Trophoblast cell (in vitro differentiated cells and primary cell): ENCODE results near the gene KLRC3.
"Not testable (repeated sequence)": the region's sequence is repeated elsewhere in the genome, so short reads cannot be mapped to it uniquely, and the experiment has no call there.

Experiments used
- DNase-seq, 2 donors: peaks; one replicate each; pipeline ENCODE4 v3.0.0-alpha.2; 2016
- H2AFZ ChIP-seq: 2 replicates; pipeline ENCODE4 v1.6.1; 2013; ENCODE audit warnings: low read length, moderate library complexity, mild to moderate bottlenecking; ENCODE audit not compliant: insufficient read depth, poor library complexity
- H2AK5ac ChIP-seq: 2 replicates; pipeline ENCODE4 v1.6.1; 2013; ENCODE audit warnings: mild to moderate bottlenecking, low read length
- H2BK120ac ChIP-seq: 2 replicates; pipeline ENCODE4 v1.6.1; 2013; ENCODE audit warnings: low read length, mild to moderate bottlenecking, moderate library complexity; ENCODE audit not compliant: insufficient read depth, poor library complexity
- H2BK12ac ChIP-seq: 2 replicates; pipeline ENCODE4 v1.6.1; 2013; ENCODE audit warnings: mild to moderate bottlenecking, low read length, moderate library complexity
- H2BK5ac ChIP-seq: 2 replicates; pipeline ENCODE4 v1.6.1; 2013; ENCODE audit warnings: low read length, low read depth, moderate library complexity, mild to moderate bottlenecking; ENCODE audit not compliant: poor library complexity
- H3K14ac ChIP-seq: 2 replicates; pipeline ENCODE4 v1.6.1; 2013; ENCODE audit warnings: mild to moderate bottlenecking, low read length
- H3K18ac ChIP-seq: 2 replicates; pipeline ENCODE4 v1.6.1; 2013; ENCODE audit warnings: mild to moderate bottlenecking, low read length
- H3K23ac ChIP-seq: 2 replicates; pipeline ENCODE4 v1.6.1; 2013; ENCODE audit warnings: low read length
- H3K27ac ChIP-seq: 2 replicates; pipeline ENCODE4 v1.5.1; 2013; ENCODE audit warnings: low read depth, mild to moderate bottlenecking, inconsistent platforms, low read length, moderate library complexity
- H3K27me3 ChIP-seq: 2 replicates; pipeline ENCODE4 v1.6.1; 2013; ENCODE audit warnings: inconsistent platforms, mild to moderate bottlenecking, low read length, moderate library complexity; ENCODE audit not compliant: insufficient read depth
- H3K36me3 ChIP-seq, 2 experiments: 1 replicate in 1 of 2; 2 replicates in 1 of 2; pipeline ENCODE4 v1.6.1; 2013; ENCODE audit warnings: low read length in 2 of 2, mild to moderate bottlenecking in 2 of 2, moderate library complexity in 1 of 2; ENCODE audit not compliant: insufficient read depth in 2 of 2, control insufficient read depth in 1 of 2
- H3K4ac ChIP-seq: 2 replicates; pipeline ENCODE4 v1.6.1; 2013; ENCODE audit warnings: low read depth, mild to moderate bottlenecking, low read length, moderate library complexity
- H3K4me1 ChIP-seq, 2 experiments: 1 replicate in 1 of 2; 2 replicates in 1 of 2; pipeline ENCODE4 v1.6.1; 2013; ENCODE audit warnings: low read length in 2 of 2, mild to moderate bottlenecking in 2 of 2, moderate library complexity in 1 of 2; ENCODE audit not compliant: insufficient read depth in 2 of 2, control insufficient read depth in 1 of 2
- H3K4me2 ChIP-seq: 2 replicates; pipeline ENCODE4 v1.6.1; 2013; ENCODE audit warnings: inconsistent platforms, mild to moderate bottlenecking, low read length, moderate library complexity
- H3K4me3 ChIP-seq: 2 replicates; pipeline ENCODE4 v1.5.1; 2013; ENCODE audit warnings: mild to moderate bottlenecking, low read depth, low read length, inconsistent platforms
- H3K79me1 ChIP-seq: one replicate; pipeline ENCODE4 v1.6.1; 2013; ENCODE audit warnings: low read length
- H3K79me2 ChIP-seq: 2 replicates; pipeline ENCODE4 v1.6.1; 2013; ENCODE audit warnings: low read length, mild to moderate bottlenecking; ENCODE audit not compliant: control insufficient read depth, insufficient read depth, poor library complexity
- H3K9ac ChIP-seq: 2 replicates; pipeline ENCODE4 v1.6.1; 2013; ENCODE audit warnings: mild to moderate bottlenecking, low read length
- H3K9me3 ChIP-seq: 2 replicates; pipeline ENCODE4 v1.6.1; 2013; ENCODE audit warnings: low read depth, mild to moderate bottlenecking, control low read depth, inconsistent platforms, low read length; ENCODE audit not compliant: insufficient read depth
- H4K12ac ChIP-seq: 2 replicates; pipeline ENCODE4 v1.6.1; 2013; ENCODE audit warnings: low read depth, mild to moderate bottlenecking, low read length, moderate library complexity
- H4K8ac ChIP-seq: 2 replicates; pipeline ENCODE4 v1.6.1; 2013; ENCODE audit warnings: low read depth, mild to moderate bottlenecking, low read length, moderate library complexity
- H4K91ac ChIP-seq: one replicate; pipeline ENCODE4 v1.6.1; 2013; ENCODE audit warnings: low read depth, mild to moderate bottlenecking, low read length, moderate library complexity
- WGBS: extraction: QIAGEN DNeasy Blood & Tissue Kit; methylation state at CpG from one replicate; pipeline ENCODE4 v1.1.7; 2013; ENCODE audit warnings: missing lambda C conversion rate; ENCODE audit not compliant: insufficient read length, insufficient coverage; ENCODE audit errors: extremely low coverage; 5-methylcytosine and 5-hydroxymethylcytosine counted together

Gene KLRC3

DNA sequence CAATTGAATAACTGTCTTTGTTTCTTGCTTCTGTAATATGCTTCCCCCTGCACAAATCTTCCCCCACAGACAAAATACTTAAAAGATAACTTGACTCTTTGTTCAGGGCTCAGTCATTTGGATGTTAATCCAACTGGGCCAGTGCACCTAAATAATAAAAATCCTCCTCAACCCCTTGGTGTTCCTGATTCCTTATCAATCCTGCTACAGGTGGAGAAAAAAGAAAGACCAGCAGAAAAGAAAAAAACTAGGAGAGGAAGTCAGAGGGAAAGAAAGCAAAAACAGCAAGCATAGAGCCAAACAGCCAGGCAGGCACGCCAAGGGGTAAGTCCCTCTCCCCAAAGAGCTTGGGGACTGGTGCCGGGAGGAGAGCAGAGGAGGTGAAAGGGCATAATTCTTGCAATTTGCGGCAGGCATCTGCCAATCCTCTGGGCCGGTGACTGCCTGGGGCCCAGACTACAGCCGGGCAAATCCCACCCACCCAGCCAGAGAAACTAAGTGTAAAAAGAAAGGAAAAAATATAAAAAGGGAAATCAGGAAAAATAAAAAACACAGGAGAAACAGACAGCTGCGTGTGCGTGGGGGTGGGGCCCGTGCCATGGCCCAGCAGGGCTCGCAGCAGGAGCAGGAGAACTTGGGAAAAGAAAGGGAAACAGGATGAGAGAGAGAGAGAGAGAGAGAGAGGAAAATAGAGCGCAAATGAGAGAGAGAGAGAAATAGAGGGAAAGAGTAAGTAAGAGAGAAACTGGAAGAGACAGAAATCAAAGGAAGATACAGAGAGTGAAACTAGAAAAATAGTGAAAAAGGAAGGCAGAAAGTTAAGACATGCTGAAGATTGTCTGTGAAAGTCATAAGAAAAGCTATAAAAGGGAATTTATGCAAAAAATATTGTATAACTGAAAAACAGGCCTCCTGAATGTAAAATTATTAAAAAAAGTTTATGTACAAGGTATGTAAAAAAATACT is 51.9 kb downstream of the KLRC3 start:
- no peak overlapping the region for H2AK5ac ChIP-seq
- no peak overlapping the region for H2BK5ac ChIP-seq
- no peak overlapping the region for H3K27ac ChIP-seq
- WGBS = 100% methylated on average over 1 of the region's 10 CpGs
- peaks cover 4% of the 10 kb centered on the region for H3K79me2 ChIP-seq
- H2AFZ ChIP-seq = no peak overlapping the region
- H3K36me3 ChIP-seq = no peaks in the 10 kb centered on the region
- no peak overlapping the region for H2BK120ac ChIP-seq
- no peak overlapping the region for H2BK12ac ChIP-seq
- H3K4me1 ChIP-seq = peaks cover 19 to 22% of the 10 kb centered on the region in 2 experiments
- H3K9me3 ChIP-seq = no peaks in the 10 kb centered on the region
- peaks cover 19% of the 10 kb centered on the region for H3K79me1 ChIP-seq
- no peak for DNase-seq
- H3K4me2 ChIP-seq = no peak overlapping the region
- no peak overlapping the region for H3K9ac ChIP-seq
- no peak overlapping the region for H3K18ac ChIP-seq
- H3K4me3 ChIP-seq = no peak overlapping the region
- no peak overlapping the region for H3K23ac ChIP-seq
- no peak overlapping the region for H3K4ac ChIP-seq
- no peak overlapping the region for H4K91ac ChIP-seq
- no peak overlapping the region for H4K12ac ChIP-seq
- H3K14ac ChIP-seq = no peak overlapping the region
- no peaks in the 10 kb centered on the region for H3K27me3 ChIP-seq
- H4K8ac ChIP-seq = no peak overlapping the region

DNA sequence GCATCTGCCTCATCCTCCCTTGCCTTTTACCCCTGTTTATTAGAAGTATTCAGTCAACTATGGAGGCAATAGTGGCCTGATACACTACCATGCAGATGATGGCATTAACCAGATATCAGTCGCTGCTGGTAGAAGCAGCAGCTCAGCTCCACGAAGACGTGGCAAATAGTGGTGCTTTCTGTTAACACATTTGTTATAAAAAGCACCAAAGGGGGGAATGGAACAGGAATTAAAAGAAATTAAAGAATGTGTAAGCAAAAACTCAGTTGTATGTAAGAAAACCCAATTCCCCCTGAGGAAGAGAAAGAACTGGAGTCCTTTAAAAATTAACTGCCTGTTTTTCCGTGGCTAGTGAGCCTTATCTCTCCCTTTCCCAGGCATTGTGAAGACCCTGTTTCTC is 52.7 kb downstream of the KLRC3 start:
- not testable (repeated sequence) for H3K4ac ChIP-seq, H3K36me3 ChIP-seq, H4K8ac ChIP-seq, H4K91ac ChIP-seq, H2AFZ ChIP-seq, H3K27ac ChIP-seq, H2BK5ac ChIP-seq, H3K9ac ChIP-seq, H3K23ac ChIP-seq, DNase-seq, H3K14ac ChIP-seq, H2BK120ac ChIP-seq, H4K12ac ChIP-seq, H2AK5ac ChIP-seq, H3K4me3 ChIP-seq, H3K27me3 ChIP-seq, H3K79me2 ChIP-seq, H3K18ac ChIP-seq, H3K4me2 ChIP-seq, H2BK12ac ChIP-seq, H3K9me3 ChIP-seq
- Histone ChIP-seq H3K79me1 (peaks cover 21% of the 10 kb centered on the region), H3K4me1 (peaks cover 19 to 25% of the 10 kb centered on the region in 2 experiments)
- no CpG with 5 or more reads among the region's 4 CpGs for WGBS

DNA sequence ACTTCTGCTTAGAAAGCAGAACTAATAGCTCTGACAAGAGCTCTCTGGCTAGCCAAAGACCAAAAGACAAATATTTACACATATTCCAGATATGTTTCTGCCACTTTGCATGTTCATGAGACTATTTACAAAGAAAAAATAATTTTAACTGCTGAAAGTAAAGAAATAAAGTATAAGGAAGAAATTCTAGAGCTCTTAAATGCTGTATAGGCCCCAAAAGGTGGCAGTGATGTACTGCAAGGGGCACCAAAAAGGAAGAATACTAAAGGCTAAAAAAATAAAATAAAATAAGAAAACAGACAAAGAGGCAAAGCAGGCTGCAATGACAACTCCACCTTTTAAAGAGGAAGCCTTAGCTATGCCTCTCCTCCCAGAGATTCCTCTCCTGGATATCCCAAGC is 53.5 kb downstream of the KLRC3 start:
- Histone ChIP-seq H3K79me2 (peaks cover 4% of the 10 kb centered on the region), H3K36me3 (no peaks in the 10 kb centered on the region), H2BK120ac (no peak overlapping the region), H3K4ac (no peak overlapping the region), H4K91ac (no peak overlapping the region), H3K27me3 (no peaks in the 10 kb centered on the region), H3K4me2 (no peak overlapping the region), H3K9ac (no peak overlapping the region), H3K18ac (no peak overlapping the region), H2AK5ac (no peak overlapping the region), H3K79me1 (peaks cover 23% of the 10 kb centered on the region), H3K4me1 (peaks cover 19 to 29% of the 10 kb centered on the region in 2 experiments), H3K9me3 (no peaks in the 10 kb centered on the region), H2BK5ac (no peak overlapping the region), H3K23ac (no peak overlapping the region), H3K4me3 (no peak overlapping the region), H2AFZ (no peak overlapping the region), H3K14ac (no peak overlapping the region), H4K8ac (no peak overlapping the region), H3K27ac (no peak overlapping the region), H2BK12ac (no peak overlapping the region), H4K12ac (no peak overlapping the region)
- no peak for DNase-seq

DNA sequence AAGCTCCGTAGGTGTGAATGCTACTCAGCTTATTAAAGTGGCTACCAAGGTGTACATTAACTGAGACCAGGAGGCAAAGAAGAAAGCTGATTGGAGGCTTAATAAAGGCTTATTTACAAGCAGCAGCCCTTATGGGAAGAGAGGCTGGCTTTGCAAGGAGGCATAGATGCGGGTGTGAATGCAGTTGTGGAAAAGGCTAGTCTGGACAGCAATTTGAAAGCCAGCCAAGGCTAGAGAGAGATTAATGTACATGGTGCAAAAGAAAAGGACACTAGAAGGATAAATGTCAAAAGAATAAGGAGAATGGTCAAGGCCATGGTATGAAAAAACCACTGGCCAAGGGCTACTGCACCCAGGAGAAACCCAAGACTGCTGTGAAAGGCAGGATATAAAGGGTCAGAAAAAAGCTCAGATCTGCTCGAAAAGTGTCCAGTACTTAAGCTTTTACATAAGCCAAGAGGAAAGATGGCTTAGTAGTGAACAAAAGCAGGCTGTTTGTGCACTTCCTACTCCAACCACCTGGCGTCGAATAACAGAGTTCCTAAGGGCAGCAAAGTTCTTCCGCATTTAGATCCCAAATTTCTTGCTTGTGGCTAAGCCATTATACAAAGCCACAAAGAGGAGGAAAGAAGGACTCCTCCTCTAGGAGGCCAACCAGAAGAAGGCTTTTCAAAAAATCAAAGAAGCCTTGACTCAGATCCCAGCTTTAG is 54.5 kb downstream of the KLRC3 start:
- no peak overlapping the region for H3K4ac ChIP-seq
- peak overlapping the region; percentile 79 for H3K14ac ChIP-seq
- H3K36me3 ChIP-seq = no peaks in the 10 kb centered on the region
- peak overlapping the region; percentile 61 for H2BK5ac ChIP-seq
- H2AK5ac ChIP-seq = no peak overlapping the region
- peak overlapping the region; percentile 52 for H2BK120ac ChIP-seq
- H3K27ac ChIP-seq = peak overlapping the region; percentile 93
- peaks cover 23 to 33% of the 10 kb centered on the region in 2 experiments for H3K4me1 ChIP-seq
- peaks cover 4% of the 10 kb centered on the region for H3K79me2 ChIP-seq
- no peak overlapping the region for H4K12ac ChIP-seq
- no peak overlapping the region for H3K23ac ChIP-seq
- H3K4me3 ChIP-seq = no peak overlapping the region
- peak overlapping the region; percentile 72 for H4K8ac ChIP-seq
- peak overlapping the region; percentile 80 for H3K4me2 ChIP-seq
- no peak overlapping the region for H3K18ac ChIP-seq
- H3K9ac ChIP-seq = no peak overlapping the region
- H3K79me1 ChIP-seq = peaks cover 26% of the 10 kb centered on the region
- peak overlapping the region; percentile 75 for H2AFZ ChIP-seq
- H3K9me3 ChIP-seq = no peaks in the 10 kb centered on the region
- peak overlapping the region; percentile 58 for H4K91ac ChIP-seq
- peak overlapping the region; percentile 65 for H2BK12ac ChIP-seq
- DNase-seq = peak in 1 of 2 donors; percentile 46
- WGBS = no CpG with 5 or more reads among the region's 6 CpGs
- H3K27me3 ChIP-seq = no peaks in the 10 kb centered on the region
